ENCODE data around the gene COMMD4. TPM values are rescaled to one million over a fixed set of nuclear protein-coding genes. Genes with fewer than 3 reads are reported as not detected.
"Not testable (repeated sequence)": the region's sequence is repeated elsewhere in the genome, so short reads cannot be mapped to it uniquely, and the experiment has no call there.

COMMD4 gene
- total and polyA plus RNA-seq, 7 donors, result 37.8 to 115 (median 54.3) TPM

GRCh38 chr15:75335313-75335704 is 554 bp upstream of the COMMD4 start:
- WGBS, 2 donors, result 29 to 39% methylated on average over 3 of the region's 3 CpGs
- TF ChIP-seq POLR2AphosphoS5 (IDR thresholded peaks at IDR 0.05), result no peak
- TF ChIP-seq EP300 (IDR thresholded peaks at IDR 0.05), result no peak
- no peak for TF ChIP-seq POLR2A (IDR thresholded peaks at IDR 0.05)
- TF ChIP-seq CTCF (IDR thresholded peaks at IDR 0.05), result no peak
- peak overlapping the region; percentile 69 to 86 (median 74) for H3K27ac ChIP-seq
- no peak for DNase-seq
- H3K4me3 ChIP-seq, result peak overlapping the region; percentile 68 to 95 (median 80)
- no peaks in the 10 kb centered on the region for H3K27me3 ChIP-seq
- peaks cover 0 to 15% (median 5%) of the 10 kb centered on the region in 4 donors for H3K36me3 ChIP-seq
- intact Hi-C loops (cut with DNase I), result no loop called here
- H3K4me1 ChIP-seq, result peaks cover 0 to 19% (median 14%) of the 10 kb centered on the region in 4 donors
- H3K9me3 ChIP-seq, result no peaks in the 10 kb centered on the region

- H3K36me3 ChIP-seq, result peaks cover 0 to 24% (median 5%) of the 10 kb centered on the region in 4 donors
- no peak overlapping the region for H3K27ac ChIP-seq
- H3K9me3 ChIP-seq, result no peaks in the 10 kb centered on the region
- intact Hi-C loops (cut with DNase I), result no loop called here
- TF ChIP-seq POLR2A (IDR thresholded peaks at IDR 0.05) (no peak), EP300 (IDR thresholded peaks at IDR 0.05) (no peak)
- no peak overlapping the region for H3K4me3 ChIP-seq
- 90 to 94% methylated on average over 11 of the region's 11 CpGs for WGBS, 2 donors
- H3K4me1 ChIP-seq, result peaks cover 0 to 19% (median 14%) of the 10 kb centered on the region in 4 donors
- DNase-seq, result peak; percentile 46
- H3K27me3 ChIP-seq, result no peaks in the 10 kb centered on the region
These were observed 2.9 kb downstream of the COMMD4 start for GRCh38 chr15:75338661-75339240.

DNA sequence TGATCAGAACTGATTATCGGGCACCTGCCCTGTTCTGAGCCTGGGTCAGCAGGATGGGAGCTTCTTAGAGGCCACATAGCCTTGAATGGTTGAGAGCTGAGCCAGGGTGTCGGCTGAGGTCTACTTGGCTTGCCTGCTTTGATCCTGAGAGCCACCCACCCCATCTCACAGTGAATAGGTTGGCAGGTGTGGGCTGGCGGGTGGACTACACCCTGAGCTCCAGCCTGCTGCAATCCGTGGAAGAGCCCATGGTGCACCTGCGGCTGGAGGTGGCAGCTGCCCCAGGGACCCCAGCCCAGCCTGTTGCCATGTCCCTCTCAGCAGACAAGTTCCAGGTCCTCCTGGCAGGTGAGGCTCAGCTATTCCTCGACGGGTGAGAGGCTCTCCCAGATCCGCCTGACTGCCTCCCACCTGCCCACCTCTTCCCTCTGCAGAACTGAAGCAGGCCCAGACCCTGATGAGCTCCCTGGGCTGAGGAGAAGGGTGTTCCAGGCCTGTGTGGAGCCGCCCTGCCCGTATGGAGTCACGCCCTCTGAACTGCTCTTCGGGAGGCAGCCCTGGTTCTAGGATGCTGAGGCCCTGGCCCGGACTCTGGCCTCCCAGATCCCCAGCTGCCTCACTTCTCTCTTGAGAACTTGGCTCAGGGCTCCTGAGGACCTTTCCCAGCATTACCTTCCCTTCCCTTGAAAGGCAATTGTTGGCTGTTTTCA is 3.8 kb downstream of the COMMD4 start:
- TF ChIP-seq POLR2A (IDR thresholded peaks at IDR 0.05), result no peak
- no peak for TF ChIP-seq CTCF (IDR thresholded peaks at IDR 0.05)
- TF ChIP-seq POLR2AphosphoS5 (IDR thresholded peaks at IDR 0.05), result no peak
- TF ChIP-seq EP300 (IDR thresholded peaks at IDR 0.05), result no peak
- peaks cover 0 to 24% (median 5%) of the 10 kb centered on the region in 4 donors for H3K36me3 ChIP-seq
- H3K4me1 ChIP-seq, result peaks cover 0 to 19% (median 14%) of the 10 kb centered on the region in 4 donors
- no peak overlapping the region for H3K4me3 ChIP-seq
- no peaks in the 10 kb centered on the region for H3K27me3 ChIP-seq
- intact Hi-C loops (cut with DNase I), result no loop called here
- no peak overlapping the region for H3K27ac ChIP-seq
- WGBS, 2 donors, result 83 to 90% methylated on average over 13 of the region's 13 CpGs
- peak; percentile 59 for DNase-seq
- H3K9me3 ChIP-seq, result no peaks in the 10 kb centered on the region

DNA sequence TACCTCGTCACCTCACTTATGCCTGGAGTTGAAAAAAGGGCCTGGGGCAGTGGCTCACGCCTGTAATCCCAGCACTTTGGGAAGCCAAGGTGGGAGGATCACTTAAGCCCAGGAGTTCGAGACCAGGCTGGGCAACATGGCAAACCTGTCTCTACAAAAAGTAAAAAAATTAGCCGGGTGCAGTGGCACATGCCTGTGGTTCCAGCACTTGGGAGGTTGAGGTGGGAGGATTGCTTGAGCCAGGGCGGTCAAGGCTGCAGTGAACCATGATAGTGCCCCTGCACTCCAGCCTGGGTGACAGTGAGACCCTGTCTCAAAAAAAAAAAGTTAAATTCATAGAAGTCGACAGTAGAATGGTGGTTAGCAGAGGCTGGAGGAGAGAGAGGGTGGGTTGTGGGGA is 6.4 kb downstream of the COMMD4 start:
- no peak overlapping the region for H3K27ac ChIP-seq
- 88 to 94% methylated on average over 6 of the region's 6 CpGs for WGBS, 2 donors
- no peak for DNase-seq
- no peak for TF ChIP-seq EP300 (IDR thresholded peaks at IDR 0.05)
- TF ChIP-seq POLR2A (IDR thresholded peaks at IDR 0.05), result no peak
- TF ChIP-seq CTCF (IDR thresholded peaks at IDR 0.05), result no peak
- no peak for TF ChIP-seq POLR2AphosphoS5 (IDR thresholded peaks at IDR 0.05)
- H3K27me3 ChIP-seq, result no peaks in the 10 kb centered on the region
- H3K9me3 ChIP-seq, result no peaks in the 10 kb centered on the region
- H3K4me3 ChIP-seq, result no peak overlapping the region
- H3K4me1 ChIP-seq, result peaks cover 0 to 8% (median 4%) of the 10 kb centered on the region in 4 donors
- intact Hi-C loops (cut with DNase I), result no loop called here
- peaks cover 0 to 24% (median 5%) of the 10 kb centered on the region in 4 donors for H3K36me3 ChIP-seq

DNA sequence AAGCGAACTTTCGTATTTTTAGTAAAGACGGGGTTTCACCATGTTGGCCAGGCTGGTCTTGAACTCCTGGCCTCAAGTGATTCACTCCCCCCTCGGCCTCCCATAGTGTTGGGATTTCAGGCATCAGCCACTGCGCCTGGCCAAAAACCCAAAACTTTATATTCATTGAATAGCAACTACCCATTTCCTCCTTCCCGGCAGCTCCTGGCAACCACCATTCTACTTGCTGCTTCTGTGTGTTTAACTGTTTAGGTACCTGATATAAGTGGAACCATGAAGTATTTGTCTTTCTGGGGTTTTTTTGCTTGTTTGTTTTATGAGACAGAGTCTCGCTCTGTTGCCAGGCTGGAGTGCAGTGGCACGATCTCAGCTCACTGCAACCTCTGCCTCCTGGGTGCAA is 8.1 kb downstream of the COMMD4 start:
- peaks cover 0 to 20% (median 11%) of the 10 kb centered on the region in 4 donors for H3K4me1 ChIP-seq
- 52 to 55% methylated on average over 8 of the region's 8 CpGs for WGBS, 2 donors
- DNase-seq; intact Hi-C loops (cut with DNase I); H3K27ac ChIP-seq; H3K9me3 ChIP-seq; H3K4me3 ChIP-seq; H3K27me3 ChIP-seq: not testable (repeated sequence)
- H3K36me3 ChIP-seq, result peaks cover 0 to 23% (median 5%) of the 10 kb centered on the region in 4 donors
